HG03565 (cell line): ENCODE results near the gene TREM2.
"Not testable (repeated sequence)": the region's sequence is repeated elsewhere in the genome, so short reads cannot be mapped to it uniquely, and the experiment has no call there.

ENCODE experiments used
- ATAC-seq: cut with Tn5 transposase; IDR thresholded peaks from one replicate; pipeline ENCODE4 v1.9.1; 2021; ENCODE audit warnings: mild to moderate bottlenecking, moderate library complexity; ENCODE audit not compliant: unreplicated experiment

Gene TREM2

GRCh38 chr6:41162687-41163418, at the start of gene TREM2:
TREM2 (minus strand) TSS chr6:41163116; CDS start chr6:41163082, 34 bp downstream.
- no peak for ATAC-seq

GRCh38 chr6:41209547-41210320, 46.8 kb upstream of the TREM2 start:
- no peak for ATAC-seq

GRCh38 chr6:41208439-41209106, 45.7 kb upstream of the TREM2 start:
- no peak for ATAC-seq

GRCh38 chr6:41204156-41204555, 41.2 kb upstream of the TREM2 start:
- ATAC-seq = no peak

- no peak for ATAC-seq
These were observed 38.9 kb upstream of the TREM2 start for GRCh38 chr6:41201764-41202173.

GRCh38 chr6:41200901-41201763, 38.2 kb upstream of the TREM2 start, which contains the start of gene TREML2:
TREML2 (minus strand) TSS chr6:41201149; CDS start chr6:41201008, 141 bp downstream.
- no peak for ATAC-seq

- no peak for ATAC-seq
These were observed 37.5 kb upstream of the TREM2 start for GRCh38 chr6:41200296-41200900.

GRCh38 chr6:41199552-41200246, 36.8 kb upstream of the TREM2 start:
- no peak for ATAC-seq

GRCh38 chr6:41197234-41197633, 34.3 kb upstream of the TREM2 start:
- ATAC-seq = no peak

- ATAC-seq = no peak
These were observed 31.5 kb upstream of the TREM2 start for GRCh38 chr6:41194386-41194785.

GRCh38 chr6:41193884-41194283, 31.0 kb upstream of the TREM2 start:
- no peak for ATAC-seq

GRCh38 chr6:41193171-41193734, 30.3 kb upstream of the TREM2 start:
- no peak for ATAC-seq

GRCh38 chr6:41191569-41191968, 28.7 kb upstream of the TREM2 start:
- ATAC-seq = no peak

- no peak for ATAC-seq
These were observed 27.9 kb upstream of the TREM2 start for GRCh38 chr6:41190791-41191190.

- no peak for ATAC-seq
These were observed 27.1 kb upstream of the TREM2 start for GRCh38 chr6:41189967-41190366.

GRCh38 chr6:41189046-41189445, 26.1 kb upstream of the TREM2 start:
- ATAC-seq = not testable (repeated sequence)

- no peak for ATAC-seq
These were observed 25.3 kb upstream of the TREM2 start for GRCh38 chr6:41187924-41188886.

- ATAC-seq = no peak
These were observed 23.2 kb upstream of the TREM2 start for GRCh38 chr6:41186031-41186562.
